D721Med (cell line): Measurements from ENCODE around the gene YIF1A.
A peak's percentile ranks its signal among the peaks of the same experiment; 100 is the strongest.

Experiments used
- DNase-seq: peaks from one replicate; pipeline ENCODE4 v3.0.0; 2011; ENCODE audit warnings: low spot score; ENCODE audit not compliant: insufficient read length
- FAIRE-seq: peaks from 2 replicates; lab custom pipeline; 2011; peaks lifted over from hg19 to GRCh38; lab: Jason Lieb, UNC
- CTCF ChIP-seq: IDR thresholded peaks from 2 replicates; pipeline ENCODE4 v1.5.1; 2012; ENCODE audit warnings: mild to moderate bottlenecking, control low read depth; ENCODE audit not compliant: insufficient read depth; ENCODE audit errors: missing control alignments

The YIF1A gene

GRCh38 chr11:66328302-66329144 lies 39.6 kb upstream of the YIF1A start:
- TF ChIP-seq CTCF, result peak; percentile 93
- no peak for FAIRE-seq
- peak; percentile 87 for DNase-seq

GRCh38 chr11:66328031-66328301 lies 39.0 kb upstream of the YIF1A start:
- no peak for TF ChIP-seq CTCF
- DNase-seq (no peak), FAIRE-seq (no peak)

- no peak for TF ChIP-seq CTCF
- FAIRE-seq (no peak), DNase-seq (no peak)
These were observed 38.5 kb upstream of the YIF1A start for GRCh38 chr11:66327171-66328030.

- no peak for TF ChIP-seq CTCF
- FAIRE-seq, result no peak
- DNase-seq, result no peak
These were observed 37.5 kb upstream of the YIF1A start for GRCh38 chr11:66326261-66327111.

- no peak for FAIRE-seq
- no peak for TF ChIP-seq CTCF
- DNase-seq, result no peak
These were observed 36.3 kb upstream of the YIF1A start for GRCh38 chr11:66325263-66325671.

GRCh38 chr11:66324664-66325063 lies 35.7 kb upstream of the YIF1A start:
- no peak for TF ChIP-seq CTCF
- DNase-seq (no peak), FAIRE-seq (no peak)
